Activated T-helper 1 cell treated with Interleukin-2 at 50 U/mL for 16 hours (primary cell): ENCODE results near the gene CFAP299.
"Not testable (repeated sequence)": the region's sequence is repeated elsewhere in the genome, so short reads cannot be mapped to it uniquely, and the experiment has no call there.

Source experiments
- DNase-seq: peaks from one replicate; pipeline ENCODE4 v3.0.0-alpha.2; 2020; ENCODE audit warnings: low read depth

CFAP299 gene

GRCh38 chr4:80730158-80730557, 394.6 kb downstream of the CFAP299 start:
- no peak for DNase-seq

- no peak for DNase-seq
Measured at GRCh38 chr4:80731436-80731835, 395.9 kb downstream of the CFAP299 start.

GRCh38 chr4:80732010-80732409, 396.5 kb downstream of the CFAP299 start:
- DNase-seq = no peak

GRCh38 chr4:80740375-80740774, 404.8 kb downstream of the CFAP299 start:
- no peak for DNase-seq

- DNase-seq = not testable (repeated sequence)
Measured at GRCh38 chr4:80749558-80749957, 414.0 kb downstream of the CFAP299 start.

DNA sequence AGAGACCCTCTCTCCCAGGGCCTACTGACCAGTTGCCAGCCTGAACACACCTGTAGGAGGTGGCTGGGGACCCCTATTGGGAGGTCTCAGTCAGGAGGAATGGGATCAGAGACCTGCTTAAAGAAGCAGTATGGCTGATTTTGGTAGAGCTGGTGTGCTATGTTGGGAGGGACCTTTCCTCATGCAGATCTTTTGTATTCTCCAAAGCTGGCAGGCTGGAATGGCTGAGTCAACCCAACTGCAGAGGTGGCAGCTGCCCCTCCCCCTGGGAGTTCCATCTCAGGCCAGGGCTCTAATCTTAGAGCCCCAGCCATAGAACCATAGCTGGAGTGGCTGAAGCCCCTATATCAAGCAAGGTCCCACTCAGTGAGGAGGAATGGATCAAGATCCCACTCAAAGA, 415.7 kb downstream of the CFAP299 start:
- DNase-seq = no peak

DNA sequence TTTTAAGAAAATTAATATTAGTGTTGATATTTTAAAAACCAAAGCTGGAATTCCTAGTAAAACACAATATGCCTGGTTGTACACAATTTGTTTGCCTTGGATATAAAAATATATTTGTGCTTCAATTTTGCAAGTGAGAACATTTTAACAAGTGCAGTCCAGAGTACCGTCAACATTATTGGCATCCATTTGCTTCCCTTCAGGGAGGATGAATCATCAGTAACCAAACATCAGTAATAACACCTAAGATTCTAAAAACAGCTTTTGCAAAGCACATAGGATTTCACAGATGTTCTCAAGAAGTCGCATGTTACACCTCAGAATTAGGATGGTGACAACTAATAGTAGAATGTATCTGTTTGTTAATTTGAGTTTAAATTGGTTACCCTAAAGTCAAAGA, 432.4 kb downstream of the CFAP299 start:
- no peak for DNase-seq

DNA sequence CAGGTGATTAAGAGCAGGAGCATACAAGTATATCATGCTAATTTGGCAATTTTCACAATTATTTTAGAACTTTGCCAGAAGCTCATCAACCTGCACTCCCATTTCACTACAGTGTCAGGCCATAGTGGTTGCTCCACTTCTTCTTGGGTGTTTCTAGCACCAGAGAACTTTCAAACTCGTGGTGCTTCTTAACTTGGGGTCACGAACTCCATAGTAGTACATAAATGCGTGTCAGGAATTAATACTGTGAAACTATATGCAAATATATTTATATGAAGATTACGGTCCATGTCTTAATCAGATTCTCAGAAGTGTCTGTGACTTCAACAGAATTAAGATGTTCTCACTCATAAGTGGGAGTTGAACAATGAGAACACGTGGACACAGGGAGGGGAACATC, 440.6 kb downstream of the CFAP299 start:
- DNase-seq = no peak

DNA sequence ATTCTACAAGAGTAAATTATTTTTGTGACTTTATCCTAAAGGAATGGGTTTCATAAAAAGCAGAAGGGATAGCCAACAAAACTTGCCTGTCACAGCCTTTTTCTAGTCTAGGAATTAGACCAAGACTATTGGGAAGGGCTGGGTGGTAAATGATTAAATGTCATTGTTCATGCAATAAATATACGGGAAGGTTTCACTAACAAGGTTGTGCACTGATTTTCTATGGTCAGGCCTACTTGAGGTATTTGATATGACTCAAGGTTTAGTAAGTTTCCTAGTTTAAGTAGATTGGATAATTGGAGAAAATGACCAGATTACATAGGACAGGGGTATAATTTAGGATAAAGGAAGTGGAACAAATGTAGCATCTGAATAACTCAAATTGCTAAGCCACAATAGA, 445.9 kb downstream of the CFAP299 start:
- no peak for DNase-seq

DNA sequence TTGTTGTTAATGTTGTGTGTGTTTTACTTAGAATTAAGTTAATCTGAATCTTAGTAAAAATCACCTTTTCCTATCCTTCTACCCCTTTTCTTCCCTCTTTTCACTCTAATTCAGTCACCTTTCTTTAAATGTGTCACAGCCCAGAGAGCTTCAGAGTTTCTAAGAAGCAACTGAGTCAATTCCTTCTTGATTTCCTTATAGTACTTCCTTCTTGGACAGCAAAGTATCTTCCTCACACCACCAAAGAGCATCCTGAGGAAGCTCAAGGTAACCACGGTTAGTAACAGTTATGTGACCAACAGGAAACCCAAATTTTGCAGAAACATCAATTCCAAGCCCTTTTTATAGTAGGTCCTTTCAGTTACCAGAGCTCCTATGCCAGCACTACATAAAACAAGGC, 451.8 kb downstream of the CFAP299 start:
- DNase-seq = no peak

- no peak for DNase-seq
Measured at GRCh38 chr4:80788798-80789197, 453.3 kb downstream of the CFAP299 start.

GRCh38 chr4:80790152-80790551, 454.6 kb downstream of the CFAP299 start:
- DNase-seq = no peak

- not testable (repeated sequence) for DNase-seq
Measured at GRCh38 chr4:80793660-80794059, 458.1 kb downstream of the CFAP299 start.

DNA sequence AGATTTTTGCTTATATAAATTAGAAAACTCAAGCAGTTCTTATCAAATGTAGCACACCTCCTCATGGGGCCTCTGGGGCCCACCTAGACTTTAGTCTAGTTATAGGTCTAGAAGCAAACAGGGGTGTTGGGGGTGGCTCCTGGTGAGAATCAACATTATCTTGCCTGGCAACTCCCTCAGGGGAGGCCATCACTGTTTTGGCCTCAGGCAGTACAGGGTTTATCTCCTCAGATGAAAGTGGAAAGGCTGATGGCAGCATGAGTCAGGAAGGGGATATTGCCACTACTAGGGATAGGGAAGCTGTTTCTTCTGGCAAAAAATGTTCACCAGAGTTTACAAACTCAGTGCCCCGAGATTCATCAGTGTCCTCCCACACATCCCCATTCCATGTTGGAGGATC, 462.6 kb downstream of the CFAP299 start:
- no peak for DNase-seq

DNA sequence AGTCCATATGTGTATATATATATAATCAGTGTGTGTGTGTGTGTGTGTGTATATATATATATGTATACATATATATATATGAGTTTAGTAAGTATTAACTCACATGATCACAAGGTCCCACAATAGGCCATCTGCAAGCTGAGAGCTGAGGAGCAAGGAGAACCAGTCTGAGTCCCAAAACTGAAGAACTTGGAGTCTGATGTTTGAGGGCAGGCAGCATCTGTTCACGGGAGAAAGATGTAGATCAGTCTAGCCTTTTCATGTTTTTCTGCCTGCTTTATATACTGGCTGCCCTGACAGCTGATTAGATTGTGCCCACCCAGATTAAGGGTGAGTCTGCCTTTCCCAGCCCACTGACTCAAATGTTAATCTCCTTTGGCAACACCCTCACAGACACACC, 465.2 kb downstream of the CFAP299 start:
- not testable (repeated sequence) for DNase-seq

DNA sequence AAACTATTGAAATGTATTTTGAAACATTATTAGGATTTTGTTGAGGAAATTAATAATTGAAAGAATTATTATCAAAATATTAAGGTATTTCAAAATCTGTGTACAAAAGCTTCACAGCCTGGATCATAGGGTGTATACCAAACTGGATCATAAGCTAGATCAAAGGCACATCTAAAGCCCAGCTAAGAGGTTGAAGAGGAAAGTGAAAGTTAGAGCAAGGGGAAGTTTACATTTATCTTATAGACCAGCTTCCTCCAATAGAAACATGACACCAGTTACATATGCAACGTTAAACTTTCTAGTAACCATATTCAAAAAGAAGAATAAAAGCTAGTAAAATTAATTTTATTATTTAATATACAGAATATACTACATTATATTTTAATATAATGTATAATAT, 467.8 kb downstream of the CFAP299 start:
- no peak for DNase-seq

GRCh38 chr4:80806472-80806871, 470.9 kb downstream of the CFAP299 start:
- no peak for DNase-seq

- no peak for DNase-seq
Measured at GRCh38 chr4:80809039-80809729, 473.7 kb downstream of the CFAP299 start.

DNA sequence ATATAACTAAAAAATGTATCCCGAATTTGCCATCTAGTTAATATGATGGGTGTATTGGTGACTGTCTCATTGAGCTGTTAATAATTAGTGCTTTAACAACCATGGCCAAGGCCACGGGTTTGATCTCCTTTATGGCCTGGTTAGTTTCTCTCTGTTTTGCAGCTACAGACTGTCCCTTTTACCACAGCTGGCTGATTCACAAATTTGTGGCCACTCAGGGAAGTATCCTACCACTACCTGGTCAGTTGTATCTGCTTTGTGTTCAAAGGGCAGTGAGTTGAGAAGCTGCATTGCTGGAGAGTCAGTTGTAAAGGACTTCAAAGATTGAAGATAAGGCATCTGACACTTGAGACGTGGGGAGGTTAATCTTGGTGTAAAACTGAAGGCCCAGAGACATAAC, 475.9 kb downstream of the CFAP299 start:
- no peak for DNase-seq

DNA sequence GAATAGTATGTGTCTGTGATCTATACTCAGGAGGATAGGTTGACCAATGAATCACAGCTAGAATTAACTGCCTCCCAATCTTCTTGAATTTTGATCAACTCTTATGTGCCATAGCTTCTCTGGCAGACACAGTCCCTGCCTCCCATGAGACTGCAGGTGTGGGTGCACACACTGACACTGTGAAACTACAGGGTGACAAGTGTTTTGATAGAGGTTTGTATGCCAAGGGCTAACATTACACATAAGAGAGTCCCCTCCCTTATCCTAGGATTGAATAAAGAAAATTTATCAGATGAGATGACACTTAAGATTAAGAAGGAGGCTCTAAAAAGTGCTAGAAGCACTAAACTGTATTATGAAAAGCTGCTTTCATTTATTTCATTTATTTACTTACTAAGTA, 476.6 kb downstream of the CFAP299 start:
- DNase-seq = no peak

GRCh38 chr4:80814266-80814665, 478.7 kb downstream of the CFAP299 start:
- DNase-seq = no peak

DNA sequence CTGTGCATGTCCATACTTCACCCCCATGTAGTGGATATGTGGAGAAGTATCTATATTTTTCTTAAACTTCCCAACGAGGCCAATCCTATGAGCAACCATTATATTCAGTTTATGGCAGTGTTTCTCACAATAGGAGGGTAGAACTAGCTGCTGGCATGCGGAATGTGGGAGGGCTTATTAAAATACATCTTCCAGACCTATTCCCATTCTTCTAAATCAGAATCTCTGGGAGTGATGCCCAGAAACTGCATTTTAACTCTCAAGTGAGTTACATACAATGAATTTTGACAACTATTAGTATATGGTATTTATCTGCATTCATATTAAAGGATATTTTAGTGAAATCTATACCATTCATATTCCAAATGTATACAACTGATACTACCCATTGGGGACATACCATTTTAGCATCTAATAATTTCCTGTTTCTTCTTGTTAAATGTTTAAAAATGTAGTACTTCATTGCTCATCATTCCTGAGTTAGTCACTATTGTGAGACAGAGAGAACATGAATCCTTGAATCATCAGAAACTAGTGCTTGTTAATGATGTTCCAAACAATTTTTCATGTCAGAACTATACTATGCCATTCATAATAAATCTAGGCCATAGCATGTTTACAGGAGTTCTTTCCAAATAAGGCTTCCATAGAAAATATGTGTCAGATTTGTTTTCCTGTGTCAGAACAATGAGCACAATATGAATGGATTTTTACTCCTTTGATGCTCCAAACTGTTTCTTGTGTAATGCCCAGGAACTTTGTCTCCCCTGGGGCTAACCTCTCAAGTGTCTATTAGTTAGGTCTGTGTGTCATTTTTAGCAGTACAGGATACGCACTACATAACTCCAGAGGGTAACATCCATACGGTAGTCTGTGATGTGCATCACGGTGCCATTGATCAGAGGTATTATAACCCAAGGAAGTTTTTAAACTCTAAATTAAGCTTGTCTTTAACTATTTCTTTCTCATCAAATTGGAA, 496.1 kb downstream of the CFAP299 start:
- no peak for DNase-seq

DNA sequence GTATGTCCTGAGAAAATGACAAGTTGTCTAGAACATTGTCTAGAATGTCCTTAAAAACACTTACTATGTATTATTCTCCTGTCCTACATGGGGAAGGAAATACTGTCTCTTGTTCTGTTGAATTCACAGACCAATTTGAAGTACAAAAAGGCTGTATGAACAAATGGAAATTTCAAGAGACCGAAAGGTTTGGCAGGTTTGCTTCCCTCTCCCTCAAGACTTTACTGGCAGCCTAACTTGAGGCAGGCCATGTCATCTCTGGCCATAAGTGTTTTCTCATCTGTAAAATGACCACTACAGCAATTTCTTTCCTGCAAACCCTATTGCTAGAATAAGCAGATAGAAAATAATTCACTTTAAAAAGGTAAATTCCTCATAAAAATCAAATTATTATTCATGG, 503.8 kb downstream of the CFAP299 start:
- no peak for DNase-seq
